ENCODE data around the gene B3GALT4.

Gene B3GALT4

GRCh38 chr6:33271117-33271467, 5.8 kb upstream of the B3GALT4 start:
- TF ChIP-seq, protein P1, sequence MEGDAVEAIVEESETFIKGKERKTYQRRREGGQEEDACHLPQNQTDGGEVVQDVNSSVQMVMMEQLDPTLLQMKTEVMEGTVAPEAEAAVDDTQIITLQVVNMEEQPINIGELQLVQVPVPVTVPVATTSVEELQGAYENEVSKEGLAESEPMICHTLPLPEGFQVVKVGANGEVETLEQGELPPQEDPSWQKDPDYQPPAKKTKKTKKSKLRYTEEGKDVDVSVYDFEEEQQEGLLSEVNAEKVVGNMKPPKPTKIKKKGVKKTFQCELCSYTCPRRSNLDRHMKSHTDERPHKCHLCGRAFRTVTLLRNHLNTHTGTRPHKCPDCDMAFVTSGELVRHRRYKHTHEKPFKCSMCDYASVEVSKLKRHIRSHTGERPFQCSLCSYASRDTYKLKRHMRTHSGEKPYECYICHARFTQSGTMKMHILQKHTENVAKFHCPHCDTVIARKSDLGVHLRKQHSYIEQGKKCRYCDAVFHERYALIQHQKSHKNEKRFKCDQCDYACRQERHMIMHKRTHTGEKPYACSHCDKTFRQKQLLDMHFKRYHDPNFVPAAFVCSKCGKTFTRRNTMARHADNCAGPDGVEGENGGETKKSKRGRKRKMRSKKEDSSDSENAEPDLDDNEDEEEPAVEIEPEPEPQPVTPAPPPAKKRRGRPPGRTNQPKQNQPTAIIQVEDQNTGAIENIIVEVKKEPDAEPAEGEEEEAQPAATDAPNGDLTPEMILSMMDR (IDR thresholded peaks at IDR 0.05; ENCODE audit: poor library complexity, severe bottlenecking) = no peak
- peaks cover 28% of the 10 kb centered on the region for H3K4me1 ChIP-seq (ENCODE audit: insufficient read depth, poor library complexity, severe bottlenecking)

DNA sequence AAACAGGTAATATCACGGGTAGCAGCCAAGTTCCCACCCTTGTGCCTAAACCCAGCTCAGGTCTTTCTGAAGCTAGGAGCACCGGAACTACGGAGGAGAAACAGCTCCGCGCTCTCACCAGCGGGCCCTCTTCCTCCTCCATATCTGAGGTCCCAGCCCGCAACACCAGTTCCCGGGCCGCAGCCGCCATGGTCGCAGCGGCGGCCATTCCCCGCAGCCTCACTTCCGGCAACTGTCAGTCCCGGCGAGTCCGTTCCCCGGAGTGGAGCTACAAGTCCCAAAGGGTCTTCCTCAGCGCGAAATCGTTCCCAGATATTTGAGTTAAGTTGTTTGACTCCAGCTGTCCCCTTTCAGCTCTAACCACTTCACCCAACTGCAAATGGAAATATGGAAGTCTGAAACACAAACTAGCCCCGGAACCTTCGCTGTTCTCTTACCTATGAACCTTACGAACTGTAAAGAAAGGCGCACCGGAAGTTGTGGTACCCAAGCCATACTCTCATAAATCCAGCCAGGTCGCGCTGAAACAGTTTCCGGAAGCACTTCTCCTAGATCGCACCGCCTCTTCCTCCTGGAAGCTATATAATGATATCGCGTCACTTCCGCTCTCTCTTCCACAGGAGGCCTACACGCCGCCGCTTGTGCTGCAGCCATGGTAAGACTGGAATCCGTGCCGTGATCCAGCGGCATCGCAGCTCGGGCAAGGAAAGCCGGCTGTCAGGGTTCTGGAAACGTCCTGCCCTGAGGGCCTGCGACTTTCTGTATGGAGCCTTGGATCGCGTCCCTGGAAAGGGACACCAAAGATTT, 5.3 kb upstream of the B3GALT4 start, which contains the start of the genes RPS18 and VPS52:
Gene RPS18, plus strand, starts transcription at position 608 of the 807 bp plus-strand sequence. Its CDS starts 45 bp downstream, at position 653.
Gene VPS52, minus strand, starts transcription at position 409 of the 807 bp plus-strand sequence. Its CDS starts 201 bp downstream, at position 208.
- Histone ChIP-seq H3K27ac (ENCODE audit: poor library complexity, severe bottlenecking) (peak within 1 kb of the TSS; percentile 84), H3K36me3 (ENCODE audit: low read depth) (peaks cover 76% of the 10 kb centered on the region), H3K9me3 (ENCODE audit: severe bottlenecking) (no peaks in the 10 kb centered on the region), H3K4me1 (ENCODE audit: insufficient read depth, poor library complexity, severe bottlenecking) (peaks cover 33% of the 10 kb centered on the region), H3K4me3 (ENCODE audit: severe bottlenecking) (peak within 1 kb of the TSS; percentile 61), H3K27me3 (ENCODE audit: insufficient read depth, poor library complexity, severe bottlenecking) (no peaks in the 10 kb centered on the region)
- peak; percentile 94 for DNase-seq (ENCODE audit: low spot score)
- TF ChIP-seq, protein P1 (IDR thresholded peaks at IDR 0.05; ENCODE audit: poor library complexity, severe bottlenecking) = no peak
- peak; percentile 76 for ATAC-seq (ENCODE audit: low read depth)

More at GRCh38 chr6:33271117-33271467, 5.8 kb upstream of the B3GALT4 start:
- Histone ChIP-seq H3K9me3 (ENCODE audit: severe bottlenecking) (no peaks in the 10 kb centered on the region), H3K27ac (ENCODE audit: poor library complexity, severe bottlenecking) (peak overlapping the region; percentile 84), H3K4me3 (ENCODE audit: severe bottlenecking) (peak overlapping the region; percentile 61), H3K36me3 (ENCODE audit: low read depth) (peaks cover 76% of the 10 kb centered on the region), H3K27me3 (ENCODE audit: insufficient read depth, poor library complexity, severe bottlenecking) (no peaks in the 10 kb centered on the region)
- DNase-seq (ENCODE audit: low spot score) (no peak), ATAC-seq (ENCODE audit: low read depth) (peak; percentile 7)

DNA sequence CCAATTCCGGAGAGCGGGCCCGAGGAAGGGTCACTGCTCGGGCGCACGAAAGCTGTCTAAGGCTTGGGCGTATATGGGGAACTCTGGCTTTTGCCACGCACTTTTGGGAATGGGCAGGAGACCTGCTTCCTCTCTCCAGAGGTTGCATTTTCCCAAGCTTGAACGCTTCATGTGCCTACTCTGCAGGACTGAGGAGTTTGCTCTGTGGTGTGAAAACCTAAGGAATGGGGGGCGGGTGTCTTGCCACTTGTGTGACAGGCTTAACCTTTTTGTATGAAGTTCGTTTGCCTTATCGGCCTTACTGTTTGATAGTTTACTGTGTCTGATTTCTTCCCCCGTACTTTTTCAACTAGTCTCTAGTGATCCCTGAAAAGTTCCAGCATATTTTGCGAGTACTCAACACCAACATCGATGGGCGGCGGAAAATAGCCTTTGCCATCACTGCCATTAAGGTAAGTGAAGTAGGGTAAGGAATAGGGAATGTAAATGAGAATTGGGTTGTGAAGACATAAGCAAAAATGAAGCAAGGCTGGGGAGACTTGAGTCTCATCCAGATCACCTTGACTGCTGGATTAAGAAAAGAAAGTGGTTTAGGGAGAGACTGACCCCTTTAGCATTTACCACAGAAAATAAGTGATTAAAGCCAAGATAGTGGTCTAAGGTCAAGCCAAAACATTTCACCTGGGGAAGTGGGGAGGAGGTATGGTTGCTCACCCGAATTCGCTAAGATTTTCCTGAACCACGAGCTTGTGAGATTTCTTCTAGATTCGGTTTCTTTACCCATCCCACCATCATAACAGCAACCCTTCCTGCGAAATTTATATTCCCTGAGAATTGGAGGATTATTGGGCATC, 4.4 kb upstream of the B3GALT4 start:
- peak; percentile 5 for ATAC-seq (ENCODE audit: low read depth)
- H3K9me3 ChIP-seq (ENCODE audit: severe bottlenecking) = no peaks in the 10 kb centered on the region
- H3K36me3 ChIP-seq (ENCODE audit: low read depth) = peaks cover 68% of the 10 kb centered on the region
- H3K27ac ChIP-seq (ENCODE audit: poor library complexity, severe bottlenecking) = peak overlapping the region; percentile 84
- TF ChIP-seq, protein P1 (IDR thresholded peaks at IDR 0.05; ENCODE audit: poor library complexity, severe bottlenecking) = no peak
- DNase-seq (ENCODE audit: low spot score) = no peak
- peak overlapping the region; percentile 61 for H3K4me3 ChIP-seq (ENCODE audit: severe bottlenecking)
- peaks cover 33% of the 10 kb centered on the region for H3K4me1 ChIP-seq (ENCODE audit: insufficient read depth, poor library complexity, severe bottlenecking)
- H3K27me3 ChIP-seq (ENCODE audit: insufficient read depth, poor library complexity, severe bottlenecking) = no peaks in the 10 kb centered on the region

GRCh38 chr6:33273129-33273923, 3.6 kb upstream of the B3GALT4 start:
- peak overlapping the region; percentile 61 for H3K4me3 ChIP-seq (ENCODE audit: severe bottlenecking)
- no peaks in the 10 kb centered on the region for H3K27me3 ChIP-seq (ENCODE audit: insufficient read depth, poor library complexity, severe bottlenecking)
- DNase-seq (ENCODE audit: low spot score) (no peak), ATAC-seq (ENCODE audit: low read depth) (no peak)
- TF ChIP-seq, protein P1 (IDR thresholded peaks at IDR 0.05; ENCODE audit: poor library complexity, severe bottlenecking) = no peak
- H3K27ac ChIP-seq (ENCODE audit: poor library complexity, severe bottlenecking) = peak overlapping the region; percentile 84
- peaks cover 60% of the 10 kb centered on the region for H3K36me3 ChIP-seq (ENCODE audit: low read depth)
- H3K4me1 ChIP-seq (ENCODE audit: insufficient read depth, poor library complexity, severe bottlenecking) = peaks cover 33% of the 10 kb centered on the region
- no peaks in the 10 kb centered on the region for H3K9me3 ChIP-seq (ENCODE audit: severe bottlenecking)

Data from RWPE2 (cell line).